IMR-90 (cell line): Measurements from ENCODE around the gene SCN8A. TPM values are rescaled to one million over a fixed set of nuclear protein-coding genes. Genes with fewer than 3 reads are reported as not detected.
A peak's percentile ranks its signal among the peaks of the same experiment; 100 is the strongest.

Experiments used
- ATAC-seq: fragments of 200-7000 bp; cut with Tn5 transposase; 2 replicates; pipeline ENCODE4 v1.9.1; 2020; ENCODE audit warnings: low read depth, mild to moderate bottlenecking, moderate library complexity
- BruUV-seq: library from RNA; stranded (reverse); fragments of 400-500 nt; replicated peaks from 2 replicates; lab custom pipeline; 2021; lab: Mats Ljungman, UMichigan
- CTCF ChIA-PET: fragments of 300-600 bp; formaldehyde crosslinking; extraction: SDS; loops from one replicate; lab custom pipeline; 2021; ENCODE audit warnings: antibody characterized with exemption; lab: Yijun Ruan, JAX
- POLR2A ChIA-PET: fragments of 300-600 bp; sonication (Branson Sonifier 250); formaldehyde crosslinking; loops from one replicate; lab custom pipeline; 2022; ENCODE audit warnings: antibody characterized with exemption; ENCODE audit not compliant: unreplicated experiment; lab: Charles Lee
- DNase-seq: peaks from one replicate; pipeline ENCODE4 v3.0.0; 2013
- H2AFZ ChIP-seq: replicated peaks from 2 replicates; pipeline ENCODE3; 2013; ENCODE audit warnings: low read length, mild to moderate bottlenecking; ENCODE audit not compliant: poor library complexity
- H2AK5ac ChIP-seq: 2 replicates; pipeline ENCODE4 v1.6.1; 2013; ENCODE audit warnings: low read depth, low read length, inconsistent platforms
- H2AK9ac ChIP-seq: replicated peaks from 2 replicates; pipeline ENCODE3; 2013; ENCODE audit warnings: mild to moderate bottlenecking, low read depth, low read length, moderate library complexity; ENCODE audit not compliant: poor library complexity
- H2BK120ac ChIP-seq: 2 replicates; pipeline ENCODE4 v1.6.1; 2013; ENCODE audit warnings: low read depth, low read length, inconsistent platforms
- H2BK15ac ChIP-seq: 3 replicates; pipeline ENCODE4 v1.6.1; 2013; ENCODE audit warnings: low read depth, low read length, inconsistent platforms
- H2BK20ac ChIP-seq: 2 replicates; pipeline ENCODE4 v1.6.1; 2013; ENCODE audit warnings: low read depth, mild to moderate bottlenecking, inconsistent platforms, low read length, moderate library complexity
- H2BK5ac ChIP-seq: 2 replicates; pipeline ENCODE4 v1.6.1; 2013; ENCODE audit warnings: mild to moderate bottlenecking, low read depth, low read length, inconsistent platforms; ENCODE audit not compliant: poor library complexity, severe bottlenecking
- H3K14ac ChIP-seq: replicated peaks from 2 replicates; pipeline ENCODE4 v1.6.1; 2013; ENCODE audit warnings: low read depth, low read length, inconsistent platforms
- H3K18ac ChIP-seq: 2 replicates; pipeline ENCODE4 v1.6.1; 2013; ENCODE audit warnings: low read depth, low read length, control low read depth
- H3K23ac ChIP-seq: 2 replicates; pipeline ENCODE4 v1.6.1; 2013; ENCODE audit warnings: low read depth, low read length, inconsistent platforms
- H3K27ac ChIP-seq: 2 replicates; pipeline ENCODE4 v1.5.1; 2013; ENCODE audit warnings: mild to moderate bottlenecking, control low read depth, low read length; ENCODE audit not compliant: insufficient read depth
- H3K27me3 ChIP-seq: 2 replicates; pipeline ENCODE4 v1.6.1; 2013; ENCODE audit warnings: low read length; ENCODE audit not compliant: control insufficient read depth, insufficient read depth
- H3K36me3 ChIP-seq: 2 replicates; pipeline ENCODE4 v1.6.1; 2013; ENCODE audit warnings: low read length, mixed read lengths; ENCODE audit not compliant: control insufficient read depth, insufficient read depth
- H3K4ac ChIP-seq: 2 replicates; pipeline ENCODE4 v1.6.1; 2013; ENCODE audit warnings: low read depth, low read length, inconsistent platforms
- H3K4me1 ChIP-seq: 2 replicates; pipeline ENCODE4 v1.6.1; 2013; ENCODE audit warnings: low read length, mixed read lengths; ENCODE audit not compliant: control insufficient read depth, insufficient read depth
- H3K4me2 ChIP-seq: 2 replicates; pipeline ENCODE4 v1.6.1; 2013; ENCODE audit warnings: low read depth, mild to moderate bottlenecking, control low read depth, low read length, moderate library complexity
- H3K4me3 ChIP-seq: 2 replicates; pipeline ENCODE4 v1.5.1; 2013; ENCODE audit warnings: low read depth, mild to moderate bottlenecking, control low read depth, low read length, moderate library complexity; ENCODE audit not compliant: insufficient read depth
- H3K56ac ChIP-seq: 2 replicates; pipeline ENCODE4 v1.6.1; 2013; ENCODE audit warnings: low read length, inconsistent platforms; ENCODE audit not compliant: insufficient read depth; ENCODE audit errors: extremely low read depth
- H3K79me1 ChIP-seq, 2 experiments: 2 replicates each; pipeline ENCODE4 v1.6.1; 2013; ENCODE audit warnings: low read length in 2 of 2, inconsistent platforms in 1 of 2, low read depth in 1 of 2
- H3K9ac ChIP-seq: 2 replicates; pipeline ENCODE4 v1.6.1; 2013; ENCODE audit warnings: low read depth, low read length, control low read depth
- H3K9me1 ChIP-seq: 2 replicates; pipeline ENCODE4 v1.6.1; 2013; ENCODE audit warnings: low read length, inconsistent platforms; ENCODE audit not compliant: insufficient read depth
- H3K9me3 ChIP-seq: 2 replicates; pipeline ENCODE4 v1.6.1; 2013; ENCODE audit warnings: low read length; ENCODE audit not compliant: control insufficient read depth, insufficient read depth
- H4K20me1 ChIP-seq: 2 replicates; pipeline ENCODE4 v1.6.1; 2013; ENCODE audit warnings: low read length, inconsistent platforms; ENCODE audit not compliant: insufficient read depth
- H4K5ac ChIP-seq: 2 replicates; pipeline ENCODE4 v1.6.1; 2013; ENCODE audit warnings: mild to moderate bottlenecking, low read depth, low read length, control low read depth
- H4K8ac ChIP-seq, 2 experiments: 2 replicates each; pipeline ENCODE4 v1.6.1; 2013; ENCODE audit warnings: low read depth in 2 of 2, low read length in 2 of 2, control low read depth in 1 of 2, inconsistent platforms in 1 of 2
- H4K91ac ChIP-seq: 2 replicates; pipeline ENCODE4 v1.6.1; 2013; ENCODE audit warnings: low read depth, low read length, inconsistent platforms; ENCODE audit not compliant: insufficient read depth
- CEBPB ChIP-seq: IDR thresholded peaks from 2 replicates; pipeline ENCODE4 v1.6.1; 2012; ENCODE audit warnings: low read depth, low read length, improper control_type of control experiment
- NFE2L2 ChIP-seq: fragments of 150-350 bp; IDR thresholded peaks from 2 replicates; pipeline ENCODE4 v1.6.1; 2016; ENCODE audit warnings: low read depth, mild to moderate bottlenecking, low read length
- WGBS, 2 experiments: methylation state at CpG; one replicate each; pipeline versions ENCODE4 v1.1.5 to v1.1.7; 2013; ENCODE audit warnings: missing lambda C conversion rate in 2 of 2; ENCODE audit not compliant: insufficient read length in 1 of 2; ENCODE audit errors: extremely low coverage in 2 of 2; 5-methylcytosine and 5-hydroxymethylcytosine counted together
- dilution Hi-C: fragments of 300-500 bp; cut with HindIII; formaldehyde crosslinking; loops from one replicate; pipeline ENCODE4 v1.14.3; 2018; ENCODE audit warnings: low sequenced_read_pairs; ENCODE audit not compliant: unreplicated experiment
- in situ Hi-C: fragments of 300-500 bp; cut with MboI; formaldehyde crosslinking; loops from 3 replicates; pipeline ENCODE4 v1.14.3; 2019; ENCODE audit warnings: low sequenced_read_pairs, inconsistent platforms, mixed read lengths
- intact Hi-C: fragments of 100-400 bp; cut with micrococcal nuclease; formaldehyde crosslinking; loops from 2 replicates; pipeline ENCODE4 v1.10.0; 2022
- polyA plus RNA-seq, 3 experiments: library from polyadenylated mRNA; depleted of rRNA; stranded (reverse); fragments of >200 nt; gene quantifications; 2 replicates each; pipeline ENCODE4 v1.2.3, GENCODE V29; 2012; ENCODE audit warnings: low replicate concordance in 1 of 3
- total RNA-seq: library from RNA; depleted of rRNA; stranded (reverse); fragments of >200 nt; gene quantifications from 2 replicates; pipeline ENCODE4 v1.2.3, GENCODE V29; 2012

Gene SCN8A
- total and polyA plus RNA-seq, 2 of the 4 experiments (the other 2 are of a cell fraction): 6.9 to 19.7 TPM

- peak; percentile 24 for ATAC-seq
- H2AFZ ChIP-seq: no peak overlapping the region
- H3K36me3 ChIP-seq: no peaks in the 10 kb centered on the region
- peaks cover 11% of the 10 kb centered on the region for H3K9me1 ChIP-seq
- in situ Hi-C loops (no loop called here), intact Hi-C loops (no loop called here), dilution Hi-C loops (no loop called here)
- no peak overlapping the region for H3K14ac ChIP-seq
- no peak overlapping the region for H3K4me3 ChIP-seq
- no peak overlapping the region for H4K8ac ChIP-seq
- H2BK15ac ChIP-seq: no peak overlapping the region
- no peak overlapping the region; the same call in 1 of the 2 replicates for H3K27ac ChIP-seq
- peak; percentile 70; the same call in 1 of the 2 replicates for TF ChIP-seq CEBPB
- TF ChIP-seq NFE2L2: no peak
- H4K20me1 ChIP-seq: peaks cover 12% of the 10 kb centered on the region
- no peak overlapping the region for H3K23ac ChIP-seq
- H3K27me3 ChIP-seq: no peaks in the 10 kb centered on the region
- H2BK20ac ChIP-seq: no peak overlapping the region
- H2AK5ac ChIP-seq: no peak overlapping the region
- no peak overlapping the region for H3K4me2 ChIP-seq
- BruUV-seq: no TSS peak
- no peak overlapping the region for H2BK5ac ChIP-seq
- WGBS, 2 experiments: no CpG with 5 or more reads among the region's 4 CpGs
- peak; percentile 50 for DNase-seq
- peaks cover 6 to 44% of the 10 kb centered on the region in 2 experiments for H3K79me1 ChIP-seq
- POLR2A ChIA-PET: no interaction called here
- no peaks in the 10 kb centered on the region for H3K9me3 ChIP-seq
- no peak overlapping the region for H3K18ac ChIP-seq
- H3K9ac ChIP-seq: no peak overlapping the region
- H4K5ac ChIP-seq: no peak overlapping the region
- H2AK9ac ChIP-seq: no peak overlapping the region
- no peak overlapping the region for H4K91ac ChIP-seq
- H3K4ac ChIP-seq: no peak overlapping the region
- H3K56ac ChIP-seq: no peak overlapping the region
- CTCF ChIA-PET: interaction anchor here (1.0 kb wide), 1 partner anchor 87 kb away, joined by 4 read pairs; no protein-coding TSS in a partner anchor
- H3K4me1 ChIP-seq: peaks cover 13% of the 10 kb centered on the region; the same call in 1 of the 2 replicates
- H2BK120ac ChIP-seq: no peak overlapping the region
Measured at GRCh38 chr12:51620448-51620847, 29.4 kb downstream of the SCN8A start.
